Endothelial cell (in vitro differentiated cells): ENCODE results near the gene RET. TPM values are rescaled to one million over a fixed set of nuclear protein-coding genes. Genes with fewer than 3 reads are reported as not detected.

Experiments used
- DNase-seq: peaks from one replicate; pipeline ENCODE4 v3.0.0; 2021; ENCODE audit warnings: low spot score
- H3K27ac Mint-ChIP-seq: one replicate; pipeline ENCODE4 v1.8.0; 2021; ENCODE audit warnings: mixed read lengths, inconsistent platforms; ENCODE audit not compliant: unreplicated experiment
- H3K27me3 Mint-ChIP-seq: one replicate; pipeline ENCODE4 v1.8.0; 2021; ENCODE audit warnings: mild to moderate bottlenecking, moderate library complexity, mixed read lengths, inconsistent platforms; ENCODE audit not compliant: unreplicated experiment
- H3K36me3 Mint-ChIP-seq: one replicate; pipeline ENCODE4 v1.8.0; 2021; ENCODE audit warnings: mild to moderate bottlenecking, low read depth, mixed read lengths, inconsistent platforms; ENCODE audit not compliant: unreplicated experiment
- H3K4me1 Mint-ChIP-seq: one replicate; pipeline ENCODE4 v1.8.0; 2021; ENCODE audit warnings: mild to moderate bottlenecking, mixed read lengths, inconsistent platforms; ENCODE audit not compliant: unreplicated experiment
- H3K4me3 Mint-ChIP-seq: one replicate; pipeline ENCODE4 v1.8.0; 2021; ENCODE audit warnings: mild to moderate bottlenecking, mixed read lengths, inconsistent platforms; ENCODE audit not compliant: unreplicated experiment
- H3K9me3 Mint-ChIP-seq: one replicate; pipeline ENCODE4 v1.8.0; 2021; ENCODE audit warnings: mixed read lengths, inconsistent platforms; ENCODE audit not compliant: unreplicated experiment
- total RNA-seq: library from RNA; stranded (reverse); fragmentation: NEBNext Ultra II Directional; extraction: Animal tissue kit (Norgen Biotek cat#: 25700); gene quantifications from one replicate; pipeline ENCODE4 v1.2.1, GENCODE V29; 2021; ENCODE audit not compliant: unreplicated experiment
- TF ChIP-seq, protein P1 (sequence below): fragments of 200-600 bp; sonication (generic); IDR thresholded peaks from one replicate; pipeline ENCODE4 v1.5.0; 2021; ENCODE audit warnings: antibody characterized with exemption; ENCODE audit not compliant: unreplicated experiment

RET gene
- total RNA-seq, 1 donor from 2014 or later = 0.28 TPM

GRCh38 chr10:43123361-43124093, 46.7 kb downstream of the RET start:
- Mint-ChIP-seq H3K27ac (no peak overlapping the region), H3K9me3 (no peaks in the 10 kb centered on the region), H3K4me3 (no peak overlapping the region), H3K36me3 (no peaks in the 10 kb centered on the region), H3K27me3 (peaks cover 13% of the 10 kb centered on the region), H3K4me1 (no peaks in the 10 kb centered on the region)
- TF ChIP-seq, protein P1, sequence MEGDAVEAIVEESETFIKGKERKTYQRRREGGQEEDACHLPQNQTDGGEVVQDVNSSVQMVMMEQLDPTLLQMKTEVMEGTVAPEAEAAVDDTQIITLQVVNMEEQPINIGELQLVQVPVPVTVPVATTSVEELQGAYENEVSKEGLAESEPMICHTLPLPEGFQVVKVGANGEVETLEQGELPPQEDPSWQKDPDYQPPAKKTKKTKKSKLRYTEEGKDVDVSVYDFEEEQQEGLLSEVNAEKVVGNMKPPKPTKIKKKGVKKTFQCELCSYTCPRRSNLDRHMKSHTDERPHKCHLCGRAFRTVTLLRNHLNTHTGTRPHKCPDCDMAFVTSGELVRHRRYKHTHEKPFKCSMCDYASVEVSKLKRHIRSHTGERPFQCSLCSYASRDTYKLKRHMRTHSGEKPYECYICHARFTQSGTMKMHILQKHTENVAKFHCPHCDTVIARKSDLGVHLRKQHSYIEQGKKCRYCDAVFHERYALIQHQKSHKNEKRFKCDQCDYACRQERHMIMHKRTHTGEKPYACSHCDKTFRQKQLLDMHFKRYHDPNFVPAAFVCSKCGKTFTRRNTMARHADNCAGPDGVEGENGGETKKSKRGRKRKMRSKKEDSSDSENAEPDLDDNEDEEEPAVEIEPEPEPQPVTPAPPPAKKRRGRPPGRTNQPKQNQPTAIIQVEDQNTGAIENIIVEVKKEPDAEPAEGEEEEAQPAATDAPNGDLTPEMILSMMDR = no peak
- no peak for DNase-seq

DNA sequence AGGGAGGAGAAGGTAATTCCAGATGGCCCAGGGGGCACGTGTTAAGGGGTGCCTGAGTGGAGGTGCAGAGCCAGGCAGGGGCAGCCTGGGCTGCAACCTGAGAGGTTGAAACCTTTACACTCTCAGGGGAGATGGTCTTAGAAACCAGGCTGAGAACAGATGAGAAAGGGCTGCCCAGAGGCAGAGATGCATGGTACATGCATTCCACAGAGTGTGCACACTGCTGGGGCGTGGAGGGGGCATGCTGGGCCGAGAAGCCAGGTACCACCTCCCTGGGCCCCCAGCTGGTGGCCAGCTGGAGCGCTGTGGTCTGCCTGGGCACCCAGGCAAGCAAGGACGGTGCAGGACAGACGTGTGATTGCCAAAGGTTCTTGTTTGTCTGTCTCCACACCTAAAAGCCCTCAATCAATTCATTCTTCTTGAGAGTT, 47.2 kb downstream of the RET start:
- Mint-ChIP-seq H3K27ac (no peak overlapping the region), H3K9me3 (no peaks in the 10 kb centered on the region), H3K27me3 (peaks cover 9% of the 10 kb centered on the region), H3K4me1 (no peaks in the 10 kb centered on the region), H3K36me3 (no peaks in the 10 kb centered on the region), H3K4me3 (no peak overlapping the region)
- TF ChIP-seq, protein P1 = no peak
- no peak for DNase-seq

GRCh38 chr10:43124574-43125273, 47.9 kb downstream of the RET start:
- H3K9me3 Mint-ChIP-seq = no peaks in the 10 kb centered on the region
- H3K27me3 Mint-ChIP-seq = peaks cover 9% of the 10 kb centered on the region
- H3K4me1 Mint-ChIP-seq = no peaks in the 10 kb centered on the region
- TF ChIP-seq, protein P1 = no peak
- no peaks in the 10 kb centered on the region for H3K36me3 Mint-ChIP-seq
- H3K4me3 Mint-ChIP-seq = no peak overlapping the region
- no peak overlapping the region for H3K27ac Mint-ChIP-seq
- peak; percentile 2 for DNase-seq

GRCh38 chr10:43125274-43125845, 48.5 kb downstream of the RET start:
- H3K27me3 Mint-ChIP-seq = peaks cover 9% of the 10 kb centered on the region
- no peak overlapping the region for H3K27ac Mint-ChIP-seq
- no peak overlapping the region for H3K4me3 Mint-ChIP-seq
- TF ChIP-seq, protein P1 = no peak
- no peaks in the 10 kb centered on the region for H3K4me1 Mint-ChIP-seq
- H3K36me3 Mint-ChIP-seq = no peaks in the 10 kb centered on the region
- DNase-seq = peak; percentile 1
- no peaks in the 10 kb centered on the region for H3K9me3 Mint-ChIP-seq
